DMS153 (cell line): ENCODE results near the gene MSLN.
"Not testable (repeated sequence)": the region's sequence is repeated elsewhere in the genome, so short reads cannot be mapped to it uniquely, and the experiment has no call there.

Experiments
- DNase-seq: peaks from one replicate; lab custom pipeline; 2025; lab: John Stamatoyannopoulos, UW

The MSLN gene

DNA sequence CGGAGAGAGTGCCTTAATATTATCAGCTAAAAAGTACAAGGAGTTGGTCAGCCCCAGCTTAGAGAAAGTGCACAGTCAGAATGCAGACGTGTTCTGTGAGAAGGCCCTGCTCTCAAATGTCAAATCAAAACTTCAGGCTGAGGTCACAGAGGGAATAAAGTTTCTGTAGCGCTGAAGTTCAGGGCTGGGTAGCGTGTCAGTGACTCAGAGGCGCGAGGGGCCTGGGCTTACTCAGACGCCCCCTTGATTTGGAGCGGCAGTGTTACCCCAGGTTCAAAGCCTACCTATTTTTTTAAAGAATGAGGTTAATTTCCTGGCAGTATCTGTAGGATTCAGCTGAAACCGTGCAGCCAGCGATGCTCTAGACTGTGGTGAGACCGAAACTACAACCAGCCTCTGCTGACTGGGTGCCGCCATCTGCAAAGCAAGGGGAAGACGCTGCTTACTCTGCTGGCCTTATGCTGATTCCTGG lies 24.5 kb upstream of the MSLN start:
- DNase-seq = no peak

DNA sequence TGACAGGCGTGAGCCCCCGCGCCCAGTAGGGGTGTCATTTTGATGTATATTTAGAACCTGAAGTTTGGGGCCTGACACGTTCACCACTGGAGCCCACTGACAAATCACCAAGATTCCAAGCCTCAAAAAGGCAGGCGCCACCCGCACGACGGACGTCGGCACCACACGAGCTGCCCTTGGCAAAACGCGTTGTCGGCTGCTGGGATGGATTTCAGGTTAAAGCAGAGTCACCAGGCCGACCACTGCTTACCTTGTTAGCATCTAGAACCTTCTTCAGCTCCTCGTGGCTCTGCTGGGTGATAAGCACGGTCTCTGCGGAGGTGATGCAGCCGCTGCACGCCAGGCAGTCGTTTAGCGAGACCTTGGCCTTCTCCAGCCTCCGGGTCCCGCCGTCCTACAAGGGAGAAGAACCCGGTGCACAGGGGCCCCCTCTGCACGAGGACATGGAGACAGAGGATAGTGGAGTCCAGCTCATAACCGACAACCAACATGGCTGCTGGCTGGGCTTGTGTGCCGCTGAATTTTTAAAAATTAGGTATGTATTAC lies 23.5 kb upstream of the MSLN start:
- DNase-seq = no peak

DNA sequence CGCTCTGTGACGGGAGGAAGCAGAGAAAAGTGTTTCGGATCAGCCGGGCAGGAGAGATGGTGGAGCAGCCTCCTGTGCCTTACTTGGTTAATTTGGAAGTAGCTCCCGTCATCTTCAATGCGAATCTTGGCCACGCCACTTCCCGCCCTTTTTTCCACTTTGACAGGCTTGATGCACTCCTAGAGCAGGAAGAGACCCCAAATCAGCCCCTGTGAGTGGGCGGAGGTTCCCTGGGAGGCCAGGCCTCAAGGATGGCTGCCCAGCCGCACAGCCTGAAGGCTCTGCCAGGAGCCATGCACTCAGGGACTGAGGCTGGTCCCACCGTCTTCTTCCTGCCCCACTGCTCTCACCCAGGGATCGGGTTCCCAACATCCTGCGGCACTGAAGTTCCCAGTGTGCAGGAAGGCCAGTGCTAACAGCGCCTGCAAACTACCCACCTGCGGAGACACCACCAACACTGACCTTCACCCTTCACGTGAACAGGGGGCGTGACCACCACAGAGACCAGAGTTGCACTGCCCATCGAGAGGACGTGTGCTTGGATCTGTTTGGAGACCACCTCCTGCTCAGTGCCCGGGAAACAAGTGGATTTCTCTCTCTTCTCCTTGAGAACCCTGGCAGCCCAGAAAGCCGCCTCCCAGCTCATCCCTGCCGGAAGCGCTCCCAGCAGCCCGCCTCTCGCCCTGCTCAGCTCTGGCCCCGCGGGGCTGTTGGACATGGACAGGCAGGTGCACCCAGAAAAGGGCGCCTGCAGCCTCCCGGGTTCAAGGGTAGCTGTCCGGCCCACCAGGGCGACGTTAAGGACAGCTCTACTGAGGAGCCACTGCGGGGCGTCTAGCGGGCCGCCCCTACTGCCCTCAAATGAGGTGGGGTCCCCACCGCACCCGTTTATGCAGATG lies 20.7 kb upstream of the MSLN start:
- no peak for DNase-seq

DNA sequence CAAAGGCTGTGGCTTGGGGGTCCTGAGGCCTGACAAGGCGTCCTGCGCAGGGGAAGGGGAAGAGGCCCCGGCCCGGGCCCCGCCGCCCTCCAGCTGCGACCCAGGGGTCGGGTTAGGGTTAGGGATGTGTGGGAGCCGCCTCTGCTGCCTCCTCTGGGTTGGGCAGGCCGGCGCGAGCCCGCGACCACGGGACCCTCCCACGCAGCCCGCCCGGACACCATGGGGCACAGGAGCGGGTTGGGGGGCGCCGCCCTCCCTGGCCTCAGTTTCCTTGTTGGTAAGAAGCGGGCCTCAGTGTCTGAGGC lies 20.1 kb upstream of the MSLN start:
- no peak for DNase-seq

GRCh38 chr16:740764-741505 lies 19.6 kb upstream of the MSLN start, which contains the start of gene CIAO3:
CIAO3 (minus strand) TSS chr16:740997; CDS start chr16:740985, 12 bp downstream.
- peak; percentile 83 for DNase-seq

- DNase-seq = no peak
Measured at GRCh38 chr16:741986-742629, 18.4 kb upstream of the MSLN start.

DNA sequence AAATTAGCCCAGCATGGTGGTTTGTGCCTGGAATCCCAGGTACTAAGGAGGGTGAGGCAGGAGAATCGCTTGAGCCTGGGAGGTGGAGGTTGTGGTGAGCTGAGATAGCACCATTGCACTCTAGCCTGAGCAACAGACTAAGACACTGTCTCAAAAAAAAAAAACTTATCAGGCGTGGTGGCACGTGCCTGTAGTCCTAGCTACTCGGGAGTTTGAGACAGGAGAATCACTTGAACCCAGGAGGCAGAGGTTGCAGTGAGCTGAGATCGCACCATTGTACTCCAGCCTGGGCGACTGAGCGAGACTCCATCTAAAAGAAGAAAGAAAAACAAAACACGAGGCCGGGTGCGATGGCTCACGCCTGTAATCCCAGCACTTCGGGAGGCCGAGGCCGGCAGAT lies 17.6 kb upstream of the MSLN start:
- not testable (repeated sequence) for DNase-seq

GRCh38 chr16:743794-744500 lies 16.6 kb upstream of the MSLN start:
- DNase-seq = no peak

DNA sequence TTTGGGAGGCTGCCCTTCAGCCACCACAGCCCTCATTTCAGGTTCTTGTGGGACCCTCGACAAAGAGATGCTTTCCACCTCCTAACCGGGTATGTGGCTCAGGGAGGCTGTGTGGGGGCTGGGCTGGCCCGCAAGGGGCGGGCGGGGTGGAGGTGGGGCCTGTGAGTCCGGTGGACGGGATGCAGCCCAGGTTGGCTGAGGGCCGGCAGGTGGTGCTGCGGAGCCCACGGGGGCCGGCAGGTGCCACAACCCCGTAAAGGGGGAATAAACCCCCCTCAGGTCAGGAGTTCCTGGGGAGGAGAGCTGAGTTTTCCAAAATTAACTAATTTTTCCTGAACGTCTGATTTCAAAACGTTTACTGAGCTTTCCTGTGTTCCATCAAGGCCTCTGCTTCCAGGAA lies 14.8 kb upstream of the MSLN start:
- no peak for DNase-seq

GRCh38 chr16:746637-747036 lies 13.9 kb upstream of the MSLN start:
- no peak for DNase-seq

DNA sequence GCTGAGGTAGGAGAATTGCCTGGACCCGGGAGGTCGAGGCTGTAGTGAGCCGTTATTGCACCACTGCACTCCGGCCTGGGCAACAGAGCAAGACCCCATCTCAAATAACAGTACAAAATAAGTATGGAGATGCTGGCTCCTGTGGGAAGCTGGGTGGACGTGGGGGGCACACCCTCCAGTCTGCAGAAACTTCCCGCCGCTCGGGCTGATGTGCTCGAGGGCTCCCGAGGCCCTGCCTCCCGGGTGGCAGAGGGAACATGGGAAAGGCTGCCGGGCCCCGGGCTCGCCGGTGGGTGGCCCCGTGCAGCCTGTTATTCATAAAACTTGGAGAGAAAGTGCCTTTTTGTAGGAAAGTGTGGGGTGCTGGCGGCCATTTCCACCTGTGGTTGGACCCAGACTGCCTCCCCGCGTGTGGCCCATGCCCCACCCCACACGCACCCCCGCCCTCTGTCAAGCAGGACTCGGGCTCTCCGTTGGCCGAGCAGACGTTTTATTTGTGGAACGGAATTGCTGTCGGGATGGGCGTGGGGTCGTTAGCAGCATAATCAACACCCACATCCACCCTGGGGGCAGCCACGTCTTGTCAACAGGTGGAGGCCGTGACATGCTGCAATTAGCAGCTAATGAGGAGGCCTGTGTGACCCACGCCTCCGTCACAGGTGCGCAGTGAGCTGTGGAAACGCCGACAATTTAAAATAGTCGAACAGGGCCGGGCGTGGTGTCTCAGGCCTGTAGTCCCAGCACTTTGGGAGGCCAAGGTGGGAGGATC lies 12.4 kb upstream of the MSLN start:
- DNase-seq = no peak

DNA sequence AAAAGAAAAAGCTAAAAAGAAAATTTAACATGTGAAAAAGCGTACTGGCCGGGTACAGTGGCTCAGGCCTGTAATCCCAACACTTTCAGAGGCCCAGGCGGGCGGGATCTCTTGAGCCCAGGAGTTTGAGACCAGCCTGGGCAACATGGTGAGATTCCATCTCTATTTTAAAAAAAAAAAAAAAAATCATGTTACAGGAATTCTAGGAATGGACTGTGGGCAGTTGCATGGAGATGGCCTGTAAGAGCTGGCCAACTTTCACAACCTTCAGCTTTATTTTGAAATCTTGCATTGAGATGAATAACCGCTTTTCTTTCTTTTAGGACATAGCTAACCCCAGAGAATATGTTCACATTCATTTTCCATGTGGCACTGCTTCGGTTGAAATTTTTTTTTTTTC lies 11.5 kb upstream of the MSLN start:
- no peak for DNase-seq

DNA sequence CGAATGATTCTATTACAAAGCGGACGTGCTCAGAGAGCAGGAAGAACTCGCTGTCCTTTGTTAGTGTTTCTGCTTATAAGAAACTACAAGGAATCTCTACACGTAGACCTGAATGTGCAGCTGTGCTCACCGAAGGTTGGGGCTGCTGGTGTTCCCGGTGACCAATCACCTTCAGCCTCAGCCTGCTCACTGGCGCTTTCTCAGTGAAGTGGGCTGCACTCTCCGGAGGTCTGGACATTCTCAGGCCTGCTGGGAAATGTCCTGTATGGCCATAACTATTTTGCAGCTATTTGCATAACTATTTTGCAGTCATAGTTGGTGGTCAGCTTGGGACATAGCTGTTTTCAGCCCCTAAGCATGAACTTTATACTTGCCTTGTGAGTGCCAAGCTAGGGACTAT lies 10.0 kb upstream of the MSLN start:
- no peak for DNase-seq

DNA sequence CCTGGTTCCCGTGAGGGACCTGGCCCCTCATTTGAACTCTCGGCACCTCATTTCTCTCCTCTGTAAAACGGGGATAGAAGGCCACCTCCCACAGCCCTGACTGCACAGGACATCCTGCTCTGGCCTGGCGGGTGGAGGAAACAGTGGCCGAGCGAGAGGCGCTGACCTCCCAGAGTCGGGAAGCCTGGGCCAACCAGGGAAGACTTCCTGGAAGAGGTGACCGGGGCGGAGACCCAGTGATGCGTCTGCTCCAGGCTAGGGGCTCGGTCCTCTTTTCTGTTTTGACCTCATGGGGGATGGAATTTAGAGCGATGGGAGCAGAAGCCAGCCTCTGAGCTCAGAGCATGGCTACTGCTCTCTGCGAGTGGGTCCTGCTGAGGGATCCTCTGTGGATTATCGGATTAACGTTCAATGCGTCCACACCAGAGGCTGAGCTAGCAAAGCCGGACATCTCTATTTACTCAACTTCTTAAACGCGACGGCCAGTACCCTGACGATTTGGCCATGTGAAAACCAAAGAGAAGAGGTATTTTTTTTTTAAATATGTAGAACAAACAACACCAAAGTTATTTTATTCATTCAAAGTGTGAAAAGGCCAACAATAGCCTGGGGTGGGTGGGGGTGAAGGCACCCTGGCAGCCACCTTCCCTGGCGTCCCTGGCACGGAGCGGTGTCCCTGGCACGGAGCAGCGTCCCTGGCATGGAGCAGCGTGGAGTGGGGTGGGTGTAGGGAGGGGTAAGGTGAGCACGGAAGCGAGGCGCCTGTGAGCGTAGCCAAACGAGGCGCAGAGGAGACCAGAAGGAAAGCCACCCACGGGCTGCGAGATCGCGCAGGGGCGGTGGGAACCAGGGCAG lies 9.2 kb upstream of the MSLN start:
- DNase-seq = no peak

DNA sequence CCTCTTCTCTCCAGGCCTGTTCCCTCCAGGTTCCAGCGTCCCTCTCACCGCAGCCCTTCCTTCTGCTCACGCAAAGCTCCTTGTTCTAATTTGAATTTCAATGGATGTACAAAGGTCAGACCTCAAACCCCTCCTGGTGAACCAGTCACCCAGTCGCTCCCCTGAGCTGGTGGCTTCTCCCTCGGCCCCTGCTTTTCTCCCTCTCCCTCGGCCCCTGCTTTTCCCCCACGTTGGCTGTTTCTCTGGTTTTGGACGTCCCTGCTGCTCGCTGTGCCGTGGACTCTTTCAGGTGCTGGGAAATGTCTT lies 8.6 kb upstream of the MSLN start:
- no peak for DNase-seq

- DNase-seq = not testable (repeated sequence)
Measured at GRCh38 chr16:754121-754607, 6.4 kb upstream of the MSLN start.

DNA sequence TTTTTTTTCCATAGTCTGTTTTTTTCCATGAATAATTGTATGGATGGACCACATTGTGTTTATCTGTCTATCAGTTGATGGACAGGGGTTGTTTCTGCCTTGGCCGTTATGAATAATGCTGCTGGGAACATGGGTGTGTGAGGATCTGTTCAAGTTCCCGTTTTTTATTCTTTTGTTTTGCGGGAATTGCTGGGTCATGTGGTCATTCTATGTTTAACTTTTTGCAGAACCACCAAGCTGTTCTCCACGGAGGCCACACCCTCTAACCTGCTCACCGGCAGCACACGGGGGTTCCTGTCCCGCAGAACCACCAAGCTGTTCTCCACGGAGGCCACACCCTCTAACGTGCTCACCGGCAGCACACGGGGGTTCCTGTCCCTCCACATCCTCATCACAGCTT lies 5.9 kb upstream of the MSLN start:
- DNase-seq = no peak

DNA sequence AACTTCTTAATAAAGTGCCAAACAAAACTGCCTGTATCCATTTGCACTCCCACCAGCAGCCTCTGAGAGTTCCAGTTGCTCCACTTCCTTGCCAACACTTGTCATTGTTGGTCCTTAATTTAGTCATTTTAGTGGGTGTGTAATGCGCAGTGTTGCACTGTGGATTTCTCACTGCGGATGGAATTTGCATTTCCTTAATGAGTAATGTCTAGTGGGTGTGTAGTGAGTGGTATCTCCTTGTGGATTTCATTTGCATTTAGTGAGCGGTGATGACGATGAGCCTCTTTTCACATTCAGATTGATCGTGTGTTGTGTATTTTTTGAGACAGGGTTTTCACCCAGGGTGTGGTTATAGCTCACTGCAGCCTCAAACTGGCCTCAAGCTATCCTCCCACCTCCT lies 4.1 kb upstream of the MSLN start:
- no peak for DNase-seq

- peak; percentile 5 for DNase-seq
Measured at GRCh38 chr16:759110-759910, 1.2 kb upstream of the MSLN start.
